ENCODE results near the gene RSRC1. TPM values are rescaled to one million over a fixed set of nuclear protein-coding genes. Genes with fewer than 3 reads are reported as not detected.

RSRC1 gene
- total RNA-seq, 1 experiment from 2014 or later = 35.8 TPM

DNA sequence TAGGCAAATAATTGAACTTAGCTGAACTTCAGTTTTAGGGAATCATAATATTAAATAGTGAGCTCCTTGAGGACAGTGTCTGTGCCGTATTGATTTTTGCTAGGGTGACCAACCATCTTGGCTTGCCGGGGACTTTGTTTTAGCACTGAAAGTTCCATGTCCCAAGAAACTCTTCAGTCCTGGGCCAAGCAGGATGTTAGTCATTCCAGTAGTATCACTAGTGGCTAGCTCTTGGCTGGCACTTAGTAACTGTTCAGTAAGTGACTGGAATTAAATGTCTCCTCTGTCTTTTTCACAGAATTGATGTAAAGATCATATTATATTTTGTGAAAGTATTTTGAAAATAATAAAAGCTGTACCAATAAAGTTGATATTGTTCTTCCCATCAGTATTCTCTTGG, 42.3 kb downstream of the RSRC1 start:
- peaks cover 7% of the 10 kb centered on the region for H3K4me1 Mint-ChIP-seq (ENCODE audit: insufficient read depth, unreplicated experiment)
- TF ChIP-seq, protein P1, sequence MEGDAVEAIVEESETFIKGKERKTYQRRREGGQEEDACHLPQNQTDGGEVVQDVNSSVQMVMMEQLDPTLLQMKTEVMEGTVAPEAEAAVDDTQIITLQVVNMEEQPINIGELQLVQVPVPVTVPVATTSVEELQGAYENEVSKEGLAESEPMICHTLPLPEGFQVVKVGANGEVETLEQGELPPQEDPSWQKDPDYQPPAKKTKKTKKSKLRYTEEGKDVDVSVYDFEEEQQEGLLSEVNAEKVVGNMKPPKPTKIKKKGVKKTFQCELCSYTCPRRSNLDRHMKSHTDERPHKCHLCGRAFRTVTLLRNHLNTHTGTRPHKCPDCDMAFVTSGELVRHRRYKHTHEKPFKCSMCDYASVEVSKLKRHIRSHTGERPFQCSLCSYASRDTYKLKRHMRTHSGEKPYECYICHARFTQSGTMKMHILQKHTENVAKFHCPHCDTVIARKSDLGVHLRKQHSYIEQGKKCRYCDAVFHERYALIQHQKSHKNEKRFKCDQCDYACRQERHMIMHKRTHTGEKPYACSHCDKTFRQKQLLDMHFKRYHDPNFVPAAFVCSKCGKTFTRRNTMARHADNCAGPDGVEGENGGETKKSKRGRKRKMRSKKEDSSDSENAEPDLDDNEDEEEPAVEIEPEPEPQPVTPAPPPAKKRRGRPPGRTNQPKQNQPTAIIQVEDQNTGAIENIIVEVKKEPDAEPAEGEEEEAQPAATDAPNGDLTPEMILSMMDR (IDR thresholded peaks at IDR 0.05; ENCODE audit: unreplicated experiment) = no peak
- intact Hi-C loops (cut with micrococcal nuclease) = no loop called here
- no peaks in the 10 kb centered on the region for H3K9me3 Mint-ChIP-seq (ENCODE audit: unreplicated experiment)
- ChIA-PET POLR2A (interaction anchor here (0.6 to 1.3 kb wide), 6 partner anchors 8 to 52 kb away, joined by 3 to 6 read pairs (median 3); partner anchors contain the start of genes RSRC1 and SHOX2), CTCF (interaction anchor here (0.6 to 1.4 kb wide), 3 partner anchors 13 to 534 kb away, joined by 3 to 4 read pairs (median 3); no protein-coding TSS in a partner anchor)
- no peaks in the 10 kb centered on the region for H3K27me3 Mint-ChIP-seq (ENCODE audit: insufficient read depth, unreplicated experiment)
- BruUV-seq (replicated peaks) = no TSS peak
- H3K36me3 Mint-ChIP-seq (ENCODE audit: insufficient read depth, unreplicated experiment) = peaks cover 3% of the 10 kb centered on the region
- no peak overlapping the region for H3K4me3 Mint-ChIP-seq (ENCODE audit: unreplicated experiment)
- peak; percentile 66 for DNase-seq (ENCODE audit: unreplicated experiment)
- H3K27ac Mint-ChIP-seq (ENCODE audit: low read depth, unreplicated experiment) = no peak overlapping the region

DNA sequence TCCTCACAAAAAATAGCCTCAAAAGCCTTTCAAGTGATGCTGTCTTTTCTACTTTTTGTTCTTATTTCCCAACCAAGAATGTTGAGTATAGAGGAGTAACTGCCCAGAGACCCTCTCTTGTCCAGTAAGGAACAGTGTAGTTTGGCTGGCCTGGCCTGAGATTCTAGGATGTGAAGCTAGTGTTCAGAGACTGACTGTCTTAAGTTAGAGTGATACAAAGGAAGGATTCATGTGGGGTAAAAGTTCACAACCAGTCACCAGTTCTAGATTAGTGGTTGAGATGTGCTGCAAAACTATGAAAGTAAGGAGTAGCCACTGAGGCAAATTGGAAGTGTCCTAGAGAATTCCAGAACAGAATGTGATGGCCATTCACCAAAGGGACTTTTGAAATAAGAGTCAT, 49.1 kb downstream of the RSRC1 start:
- POLR2A ChIA-PET = no interaction called here
- TF ChIP-seq, protein P1 (IDR thresholded peaks at IDR 0.05; ENCODE audit: unreplicated experiment) = no peak
- no peak for DNase-seq (ENCODE audit: unreplicated experiment)
- no TSS peak for BruUV-seq (replicated peaks)
- Mint-ChIP-seq H3K9me3 (ENCODE audit: unreplicated experiment) (no peaks in the 10 kb centered on the region), H3K36me3 (ENCODE audit: insufficient read depth, unreplicated experiment) (no peaks in the 10 kb centered on the region), H3K27me3 (ENCODE audit: insufficient read depth, unreplicated experiment) (no peaks in the 10 kb centered on the region), H3K27ac (ENCODE audit: low read depth, unreplicated experiment) (no peak overlapping the region), H3K4me3 (ENCODE audit: unreplicated experiment) (no peak overlapping the region), H3K4me1 (ENCODE audit: insufficient read depth, unreplicated experiment) (peaks cover 27% of the 10 kb centered on the region)
- intact Hi-C loops (cut with micrococcal nuclease) = no loop called here
- CTCF ChIA-PET = interaction anchor here (0.7 kb wide), 1 partner anchor 531 kb away, joined by 3 read pairs; no protein-coding TSS in a partner anchor

DNA sequence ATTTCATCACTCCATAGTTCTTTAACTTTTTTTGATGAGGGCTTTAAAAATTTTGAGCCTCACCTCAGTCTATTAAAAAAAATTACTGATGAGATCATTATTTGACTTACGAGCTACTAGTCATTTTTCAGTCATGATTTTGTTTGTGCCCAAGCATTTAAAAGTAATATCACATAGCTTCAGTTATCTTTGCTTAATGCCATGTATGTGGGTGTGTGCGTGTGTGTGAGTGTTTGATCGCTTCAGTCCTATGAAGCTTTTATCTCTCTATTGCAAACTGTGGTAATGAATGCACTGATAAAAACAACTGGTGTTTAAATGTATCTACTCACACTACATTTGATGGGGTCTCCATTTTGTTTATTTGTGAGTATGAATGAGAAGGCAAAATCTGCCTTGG, 49.8 kb downstream of the RSRC1 start:
- Mint-ChIP-seq H3K27me3 (ENCODE audit: insufficient read depth, unreplicated experiment) (no peaks in the 10 kb centered on the region), H3K4me3 (ENCODE audit: unreplicated experiment) (no peak overlapping the region), H3K36me3 (ENCODE audit: insufficient read depth, unreplicated experiment) (no peaks in the 10 kb centered on the region), H3K4me1 (ENCODE audit: insufficient read depth, unreplicated experiment) (peaks cover 27% of the 10 kb centered on the region), H3K9me3 (ENCODE audit: unreplicated experiment) (no peaks in the 10 kb centered on the region), H3K27ac (ENCODE audit: low read depth, unreplicated experiment) (no peak overlapping the region)
- intact Hi-C loops (cut with micrococcal nuclease) = no loop called here
- no peak for DNase-seq (ENCODE audit: unreplicated experiment)
- no TSS peak for BruUV-seq (replicated peaks)
- ChIA-PET CTCF (interaction anchor here (0.7 kb wide), 1 partner anchor 86 kb away, joined by 3 read pairs; no protein-coding TSS in a partner anchor), POLR2A (no interaction called here)
- TF ChIP-seq, protein P1 (IDR thresholded peaks at IDR 0.05; ENCODE audit: unreplicated experiment) = no peak

DNA sequence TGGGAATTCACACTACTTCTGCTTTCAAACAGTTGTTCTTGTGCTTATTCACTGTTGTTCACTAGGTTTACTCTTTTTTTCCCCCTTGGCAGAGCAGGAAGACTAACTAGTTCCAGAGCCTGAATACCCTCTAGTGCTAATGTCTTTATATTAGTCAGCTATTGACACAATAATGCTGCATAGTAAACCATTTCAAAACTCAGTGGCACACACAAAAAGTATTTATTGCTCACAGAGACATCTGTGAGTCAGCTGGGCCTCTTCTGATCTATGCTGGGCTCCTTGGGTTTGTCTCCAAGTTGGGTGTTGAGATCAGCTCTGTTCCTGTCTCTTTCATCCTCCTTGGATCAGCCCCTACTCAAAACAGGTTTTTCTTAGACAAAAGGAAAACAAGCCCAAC, 51.1 kb downstream of the RSRC1 start:
- intact Hi-C loops (cut with micrococcal nuclease) = no loop called here
- Mint-ChIP-seq H3K36me3 (ENCODE audit: insufficient read depth, unreplicated experiment) (no peaks in the 10 kb centered on the region), H3K9me3 (ENCODE audit: unreplicated experiment) (no peaks in the 10 kb centered on the region), H3K27ac (ENCODE audit: low read depth, unreplicated experiment) (peak overlapping the region; percentile 59), H3K4me3 (ENCODE audit: unreplicated experiment) (no peak overlapping the region), H3K27me3 (ENCODE audit: insufficient read depth, unreplicated experiment) (no peaks in the 10 kb centered on the region), H3K4me1 (ENCODE audit: insufficient read depth, unreplicated experiment) (peaks cover 32% of the 10 kb centered on the region)
- TF ChIP-seq, protein P1 (IDR thresholded peaks at IDR 0.05; ENCODE audit: unreplicated experiment) = no peak
- peak; percentile 72 for DNase-seq (ENCODE audit: unreplicated experiment)
- ChIA-PET CTCF (interaction anchor here (1.1 kb wide), 1 partner anchor 297 kb away, joined by 4 read pairs; no protein-coding TSS in a partner anchor), POLR2A (interaction anchor here (0.6 to 1.7 kb wide), 3 partner anchors 51 to 410 kb away, joined by 3 to 5 read pairs (median 3); partner anchors contain the start of genes MLF1 and RSRC1)
- BruUV-seq (replicated peaks) = no TSS peak
